Hepatic stellate cell (primary cell): ENCODE measurements around the gene TBC1D2.
"Not testable (repeated sequence)": the region's sequence is repeated elsewhere in the genome, so short reads cannot be mapped to it uniquely, and the experiment has no call there.

Experiments used
- DNase-seq: peaks from one replicate; pipeline ENCODE4 v3.0.0; 2011; ENCODE audit warnings: low spot score

Gene TBC1D2

GRCh38 chr9:98255578-98256296 is at the start of gene TBC1D2:
TSS of gene TBC1D2 (minus strand) at chr9:98255649. CDS start at chr9:98255541, 108 bp downstream.
- peak; percentile 97 for DNase-seq

GRCh38 chr9:98304381-98304780 is 48.9 kb upstream of the TBC1D2 start:
- DNase-seq, result no peak

GRCh38 chr9:98303633-98304125 is 48.2 kb upstream of the TBC1D2 start:
- DNase-seq, result no peak

GRCh38 chr9:98302938-98303632 is 47.6 kb upstream of the TBC1D2 start:
- no peak for DNase-seq

- no peak for DNase-seq
Measured at GRCh38 chr9:98302150-98302549, 46.7 kb upstream of the TBC1D2 start.

GRCh38 chr9:98300611-98301010 is 45.2 kb upstream of the TBC1D2 start:
- no peak for DNase-seq

GRCh38 chr9:98298476-98298875 is 43.0 kb upstream of the TBC1D2 start:
- DNase-seq, result no peak

- no peak for DNase-seq
Measured at GRCh38 chr9:98295824-98296223, 40.4 kb upstream of the TBC1D2 start.

- no peak for DNase-seq
Measured at GRCh38 chr9:98291820-98292219, 36.4 kb upstream of the TBC1D2 start.

GRCh38 chr9:98290411-98290810 is 35.0 kb upstream of the TBC1D2 start:
- no peak for DNase-seq

GRCh38 chr9:98289614-98290201 is 34.3 kb upstream of the TBC1D2 start:
- no peak for DNase-seq

GRCh38 chr9:98288881-98289280 is 33.4 kb upstream of the TBC1D2 start:
- DNase-seq, result no peak

- DNase-seq, result peak; percentile 21
Measured at GRCh38 chr9:98287384-98287783, 31.9 kb upstream of the TBC1D2 start.

GRCh38 chr9:98285446-98285845 is 30.0 kb upstream of the TBC1D2 start:
- DNase-seq, result no peak

GRCh38 chr9:98284754-98285153 is 29.3 kb upstream of the TBC1D2 start:
- no peak for DNase-seq

GRCh38 chr9:98283143-98283542 is 27.7 kb upstream of the TBC1D2 start:
- DNase-seq, result not testable (repeated sequence)

- DNase-seq, result no peak
Measured at GRCh38 chr9:98281281-98281680, 25.8 kb upstream of the TBC1D2 start.

- DNase-seq, result no peak
Measured at GRCh38 chr9:98280574-98280973, 25.1 kb upstream of the TBC1D2 start.

- DNase-seq, result no peak
Measured at GRCh38 chr9:98280162-98280561, 24.7 kb upstream of the TBC1D2 start.

GRCh38 chr9:98276907-98277469 is 21.5 kb upstream of the TBC1D2 start:
- no peak for DNase-seq

- no peak for DNase-seq
Measured at GRCh38 chr9:98275159-98275558, 19.7 kb upstream of the TBC1D2 start.

- DNase-seq, result no peak
Measured at GRCh38 chr9:98272083-98272482, 16.6 kb upstream of the TBC1D2 start.

GRCh38 chr9:98271479-98271878 is 16.0 kb upstream of the TBC1D2 start:
- no peak for DNase-seq
